NCI-H82 treated with DMSO at 0.1 percent for 48 hours (cell line): ENCODE data around the gene CDC6.

Experiments
- DNase-seq: peaks from one replicate; lab custom pipeline; 2025; ENCODE audit not compliant: unreplicated experiment; lab: John Stamatoyannopoulos, UW

Gene CDC6

DNA sequence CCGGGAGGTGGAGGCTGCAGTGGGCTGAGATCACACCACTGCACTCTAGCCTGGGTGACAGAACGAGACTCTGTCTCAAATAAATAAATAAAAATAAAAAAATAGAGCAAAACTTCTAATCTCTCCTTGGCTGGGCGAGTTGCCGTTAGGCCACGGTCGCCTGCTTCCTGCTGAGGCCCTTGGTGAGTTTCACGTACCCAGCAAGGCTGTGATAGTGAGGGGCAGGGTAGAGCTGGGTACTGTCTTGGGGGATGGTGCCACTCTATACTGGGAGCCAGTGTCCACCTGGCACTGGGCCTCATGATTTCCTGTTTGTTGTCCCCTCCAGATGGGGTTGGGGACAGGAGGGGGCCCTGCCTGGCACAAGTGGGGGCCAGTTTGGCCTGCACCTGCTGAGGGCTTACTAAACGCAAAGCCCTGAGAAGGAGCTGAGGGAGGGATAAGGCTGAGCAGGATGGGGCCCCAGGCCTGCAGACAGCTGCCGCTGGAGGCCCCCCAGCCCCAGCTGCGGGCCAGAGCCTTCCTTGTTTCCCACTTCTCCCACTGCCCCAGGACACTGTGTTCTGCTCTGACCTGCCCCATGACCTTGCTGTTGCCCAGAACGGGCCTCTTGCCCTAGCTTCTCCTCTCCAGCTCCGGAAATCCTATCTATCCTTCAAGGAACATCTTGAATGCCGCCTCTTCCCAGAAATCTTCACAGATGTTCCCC is 51.4 kb downstream of the CDC6 start:
- no peak for DNase-seq

DNA sequence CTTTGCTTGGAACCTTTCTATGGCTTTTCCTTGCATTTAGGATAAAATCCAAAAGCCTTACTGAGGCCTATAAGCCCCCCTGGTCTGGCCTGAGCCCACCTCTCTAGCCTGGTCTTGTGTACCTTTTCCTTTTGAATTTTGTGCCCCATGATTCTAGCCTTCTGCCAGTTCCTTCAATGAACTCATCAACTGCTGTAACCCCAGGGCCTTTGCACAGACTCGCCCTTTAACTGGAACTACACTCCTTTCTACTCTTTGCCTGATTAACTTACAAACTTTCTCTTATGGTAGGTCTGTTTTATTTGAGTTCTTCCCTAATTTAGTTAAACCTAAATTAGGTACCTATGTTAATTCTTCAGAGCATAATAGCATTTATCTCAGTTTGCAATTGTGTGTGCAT is 52.6 kb downstream of the CDC6 start:
- no peak for DNase-seq

DNA sequence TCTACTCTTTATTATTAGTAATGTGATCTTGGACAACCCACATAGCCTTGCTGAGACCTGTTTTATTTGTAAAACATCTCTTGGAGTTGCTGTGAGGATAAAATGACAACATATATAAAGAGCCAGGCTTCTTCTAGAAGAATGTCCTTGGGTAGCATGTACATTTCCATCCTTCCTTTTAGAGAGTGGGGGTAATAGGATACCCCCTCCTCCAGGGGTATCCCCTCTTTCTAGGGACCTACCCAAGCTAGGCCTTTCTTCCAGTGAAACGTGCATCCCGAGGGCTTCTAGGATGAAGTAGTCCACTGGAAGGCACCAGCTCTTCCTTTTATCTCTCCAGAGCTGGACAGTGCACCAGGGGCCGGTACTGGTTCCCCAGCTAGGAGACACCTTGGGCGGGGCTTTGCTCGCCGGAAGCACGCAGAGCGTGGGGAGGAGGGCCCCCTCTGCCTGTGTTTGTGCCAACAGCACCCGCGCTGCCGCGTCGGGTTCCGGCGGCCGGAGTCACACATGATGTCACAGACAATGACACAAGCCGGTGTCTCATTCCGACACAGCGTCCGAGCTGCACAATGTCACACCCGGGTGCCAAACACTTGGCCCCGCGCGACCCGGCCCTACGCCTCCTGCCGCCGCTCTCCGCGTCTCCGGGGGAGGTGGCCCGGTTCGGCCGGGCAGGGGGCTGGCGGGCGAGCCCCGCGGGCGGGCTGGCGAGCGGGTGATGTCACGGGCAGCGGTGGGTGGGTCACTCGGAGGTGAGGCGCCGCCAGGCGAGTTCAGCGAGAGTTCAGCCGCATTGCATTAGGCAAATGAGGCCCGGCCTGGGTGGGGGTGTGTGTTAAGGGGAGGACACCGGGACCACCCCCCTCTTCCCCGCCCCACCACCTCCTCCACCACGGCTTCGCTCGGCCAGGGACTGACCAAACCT is 53.5 kb downstream of the CDC6 start:
- peak; percentile 77 for DNase-seq

DNA sequence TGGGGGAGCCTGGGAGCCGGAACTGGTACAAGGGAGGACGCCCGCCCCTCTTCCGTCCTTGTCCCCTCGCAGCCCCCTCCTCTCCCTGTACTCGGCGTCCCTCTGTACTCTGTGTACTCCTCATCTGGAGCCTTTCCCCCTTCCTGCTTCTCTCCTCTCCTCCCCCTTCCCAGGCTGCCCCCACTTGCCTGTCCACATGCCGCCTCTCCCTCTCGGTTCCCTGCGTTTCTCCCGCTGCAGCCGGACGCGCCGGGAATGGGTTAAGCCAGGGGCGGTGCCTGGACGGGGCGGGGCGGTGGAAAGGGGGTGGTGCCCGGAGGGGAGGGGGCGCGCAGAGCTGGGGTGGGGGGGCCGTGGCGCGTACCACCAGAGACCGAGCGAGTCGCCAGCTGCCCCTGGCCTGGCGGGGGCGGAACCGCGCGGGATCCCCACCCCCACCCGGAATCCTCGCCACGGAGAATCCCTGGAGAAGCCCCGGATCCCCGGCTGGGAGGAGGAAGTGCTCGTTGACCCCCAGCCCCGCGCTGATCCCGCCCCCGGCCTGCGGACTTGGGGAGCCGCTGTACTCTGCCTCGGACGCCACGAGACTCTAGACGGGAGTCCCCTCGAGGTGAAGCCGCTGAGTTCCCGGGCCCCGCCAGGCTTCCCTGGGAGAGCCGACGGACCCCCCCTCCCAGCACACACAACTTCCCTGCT is 54.3 kb downstream of the CDC6 start:
- DNase-seq = peak; percentile 77

DNA sequence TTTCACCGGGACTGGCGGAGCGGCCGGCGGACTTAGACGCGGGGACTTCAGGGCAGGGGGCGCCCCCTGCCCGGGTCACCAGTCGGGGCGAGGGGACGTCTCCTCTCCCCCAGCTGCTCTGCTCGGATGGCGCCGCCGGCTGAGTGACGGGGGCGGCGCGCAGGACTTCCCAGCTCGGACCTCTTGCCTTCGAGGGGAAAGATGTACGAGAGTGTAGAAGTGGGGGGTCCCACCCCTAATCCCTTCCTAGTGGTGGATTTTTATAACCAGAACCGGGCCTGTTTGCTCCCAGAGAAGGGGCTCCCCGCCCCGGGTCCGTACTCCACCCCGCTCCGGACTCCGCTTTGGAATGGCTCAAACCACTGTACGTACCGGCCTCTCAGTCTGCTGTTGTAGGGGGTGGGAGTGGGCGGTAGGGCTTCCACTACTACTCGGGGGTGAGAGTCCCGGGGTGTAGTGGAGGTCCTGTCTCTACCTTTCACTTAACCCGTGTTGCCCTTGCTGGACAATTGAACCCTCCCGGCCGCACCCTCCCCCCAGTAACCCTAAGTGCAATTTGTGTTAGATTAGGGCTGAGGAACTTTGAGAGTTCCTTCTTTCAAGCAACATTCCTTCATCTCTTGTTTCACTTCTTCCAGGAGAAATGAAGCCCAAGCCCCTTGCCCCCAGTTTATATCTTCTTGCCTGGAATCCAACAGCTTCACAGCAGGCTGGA is 55.0 kb downstream of the CDC6 start:
- DNase-seq = no peak

DNA sequence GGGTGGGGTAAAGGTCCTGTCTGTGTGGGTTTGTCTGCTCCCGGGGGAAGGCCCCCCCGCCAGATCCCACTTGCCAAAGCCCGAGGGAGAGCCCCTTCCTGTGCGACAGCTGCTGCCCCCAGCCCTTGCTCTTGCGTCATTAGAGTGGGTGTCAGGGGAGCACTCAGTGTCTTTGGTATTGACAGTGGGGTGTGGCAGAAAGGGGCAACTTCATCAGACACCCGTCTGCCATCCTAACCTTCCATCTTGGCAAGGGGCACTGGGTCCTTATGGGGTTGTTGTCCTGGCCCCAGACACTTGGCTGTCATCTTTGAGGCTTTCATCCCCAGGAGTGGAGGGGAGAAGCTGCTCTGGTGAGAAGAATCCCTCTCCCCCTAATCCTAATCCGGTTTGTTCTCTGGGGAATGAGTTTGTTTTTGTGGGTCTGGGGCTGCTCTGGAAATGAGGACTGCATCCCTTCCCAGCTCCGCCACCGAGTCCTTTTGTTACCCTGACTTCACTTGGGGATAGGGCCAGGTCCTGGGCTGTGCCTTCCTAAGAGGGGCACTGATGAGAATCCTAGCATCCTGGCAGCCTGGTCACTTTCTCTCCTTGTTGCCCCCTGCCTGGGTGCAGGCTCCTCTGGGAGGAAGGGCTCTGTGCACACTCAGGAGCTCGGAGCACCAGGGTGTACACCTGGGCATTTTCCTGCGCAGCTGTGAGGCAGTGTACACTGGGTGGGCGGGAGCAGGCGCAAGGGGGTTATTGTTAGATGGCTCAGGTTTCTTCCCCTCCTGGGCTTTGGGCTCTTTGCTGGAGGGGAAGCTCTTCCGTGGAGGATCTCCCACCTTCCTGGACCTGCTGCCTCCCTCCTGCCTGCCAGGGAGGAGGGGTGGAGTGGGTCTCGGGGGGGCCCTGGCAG is 55.8 kb downstream of the CDC6 start:
- peak; percentile 77 for DNase-seq

DNA sequence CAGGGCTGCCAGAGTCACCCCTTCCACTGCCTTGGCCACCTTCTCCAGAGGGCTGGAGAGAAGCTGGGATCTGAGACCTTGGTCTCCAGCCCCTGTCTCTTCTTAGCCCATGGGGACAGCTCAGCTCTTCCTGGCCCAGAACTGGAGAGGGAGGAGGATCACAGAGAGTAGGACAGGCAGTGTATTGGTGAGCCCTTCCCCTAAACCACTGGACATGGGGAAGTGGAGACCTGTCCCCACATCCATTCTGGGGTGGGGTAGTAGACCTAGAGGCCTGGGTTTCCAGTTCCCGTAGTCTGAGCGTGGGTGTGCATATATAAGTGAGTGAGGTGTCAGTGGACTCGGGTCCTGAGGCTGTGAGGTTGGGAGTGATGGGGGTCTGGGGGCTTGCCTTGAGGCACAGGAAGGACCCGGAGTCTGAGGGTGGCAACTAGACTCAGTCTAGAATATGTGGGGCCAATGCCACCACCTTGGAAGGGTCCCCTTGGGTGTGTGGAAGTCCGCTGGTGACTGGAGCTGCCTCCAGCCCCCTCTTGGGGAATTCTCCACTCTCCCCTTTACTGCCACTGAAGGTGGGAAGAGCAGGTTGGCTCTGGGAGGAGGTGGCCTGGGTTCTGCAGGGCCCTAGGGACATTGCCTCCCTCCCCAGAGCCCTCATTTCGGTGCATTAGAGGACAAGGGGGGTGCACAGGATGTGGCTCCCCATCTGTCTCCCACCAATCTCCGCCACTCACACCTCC is 56.9 kb downstream of the CDC6 start:
- DNase-seq = no peak

DNA sequence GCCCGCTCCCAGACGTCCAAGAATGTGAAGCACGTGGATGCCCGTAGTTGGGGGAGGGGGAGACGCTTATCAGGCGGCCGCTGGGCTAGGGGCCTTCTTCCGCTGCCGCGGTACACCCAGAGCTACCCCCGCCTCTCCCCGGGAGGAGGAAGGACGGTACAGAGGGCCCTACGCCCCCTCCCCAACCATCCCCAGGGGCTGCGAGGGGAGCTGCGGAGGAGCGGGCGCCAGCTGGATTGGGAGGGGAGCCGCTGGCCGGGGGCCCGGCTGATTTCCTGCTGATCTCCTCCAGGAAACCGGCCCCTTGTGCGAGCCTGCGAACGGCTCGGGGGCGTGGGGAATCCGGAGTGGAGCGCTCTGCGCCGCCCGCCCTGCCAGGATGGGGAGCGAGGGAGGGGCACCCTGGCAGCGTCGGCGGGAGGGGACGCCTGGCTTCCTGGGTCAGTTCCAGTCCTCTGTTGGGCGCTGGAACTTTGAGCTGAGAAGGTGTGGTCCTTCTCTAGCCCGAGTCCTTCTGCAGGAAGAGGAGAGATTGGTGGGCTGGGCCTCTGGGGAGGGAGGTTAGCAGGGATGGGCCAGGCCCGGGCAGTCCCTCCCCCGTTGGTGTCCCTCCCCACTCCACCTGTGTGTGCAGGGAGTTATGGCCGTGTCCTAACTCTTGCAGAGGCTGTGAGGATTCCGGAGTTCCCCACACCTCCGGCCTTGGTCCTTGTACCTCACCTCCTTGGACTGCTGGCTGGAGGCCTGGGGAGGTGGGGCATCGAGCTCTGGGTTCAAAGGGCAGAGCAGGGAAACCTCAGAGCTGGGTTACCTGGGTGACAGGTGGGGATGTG is 57.7 kb downstream of the CDC6 start:
- no peak for DNase-seq

DNA sequence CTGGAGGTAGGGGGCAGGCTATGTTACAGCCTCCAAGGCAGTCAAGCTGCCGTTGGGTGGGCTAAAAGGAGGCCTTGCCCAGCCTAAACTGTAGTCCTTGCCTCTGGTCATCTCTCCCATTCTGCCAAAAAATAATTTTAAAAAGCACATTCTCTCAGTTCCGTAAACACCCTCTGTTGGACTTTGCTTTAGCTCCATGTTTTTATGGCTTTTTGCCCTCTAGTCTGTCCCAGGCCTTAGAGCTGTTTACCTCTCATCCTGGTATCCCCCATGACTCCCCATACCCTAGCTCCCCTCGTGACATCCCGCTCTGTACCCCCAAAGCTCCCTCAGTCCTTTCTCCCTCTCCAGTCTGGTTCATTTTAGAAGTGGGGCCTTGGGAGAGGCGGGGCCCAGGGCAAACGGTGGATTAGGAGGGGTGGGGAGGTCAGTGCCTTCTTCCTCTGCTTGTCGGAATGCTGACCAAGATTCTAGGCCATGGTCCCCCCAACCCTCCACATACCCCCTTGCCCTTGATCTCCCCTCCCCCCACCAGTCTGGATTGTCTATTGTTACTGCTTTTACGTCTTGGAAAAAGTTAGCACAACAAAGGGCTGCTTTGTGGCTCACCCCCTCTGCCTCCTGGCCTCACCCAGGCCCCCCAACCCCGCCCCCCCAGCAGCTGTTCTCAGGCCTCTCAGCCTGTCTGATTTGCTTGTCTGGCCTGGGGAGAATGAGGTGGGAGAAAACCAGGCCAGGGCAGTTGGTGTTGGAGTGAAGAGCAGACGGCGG is 58.5 kb downstream of the CDC6 start:
- DNase-seq = no peak

DNA sequence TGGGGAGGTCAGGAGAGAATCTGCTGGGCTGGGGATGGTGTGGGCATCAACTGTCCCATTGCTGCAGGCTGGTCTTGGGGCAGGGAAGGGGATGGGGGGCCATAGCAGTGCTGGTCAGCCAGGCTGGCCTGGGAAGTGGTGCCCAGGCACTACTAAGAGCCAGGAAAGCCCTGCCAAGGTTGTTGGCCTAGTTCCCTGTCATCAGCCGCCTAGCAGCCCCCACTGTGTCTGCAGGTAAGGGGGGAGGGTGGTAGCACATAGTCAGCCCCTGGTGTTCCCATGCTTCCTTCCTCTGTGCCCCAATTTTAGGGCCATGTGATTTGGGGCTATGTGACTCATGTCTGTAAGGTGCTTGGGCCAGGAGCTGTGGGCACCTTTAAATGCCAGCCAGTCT is 59.1 kb downstream of the CDC6 start:
- DNase-seq = no peak

DNA sequence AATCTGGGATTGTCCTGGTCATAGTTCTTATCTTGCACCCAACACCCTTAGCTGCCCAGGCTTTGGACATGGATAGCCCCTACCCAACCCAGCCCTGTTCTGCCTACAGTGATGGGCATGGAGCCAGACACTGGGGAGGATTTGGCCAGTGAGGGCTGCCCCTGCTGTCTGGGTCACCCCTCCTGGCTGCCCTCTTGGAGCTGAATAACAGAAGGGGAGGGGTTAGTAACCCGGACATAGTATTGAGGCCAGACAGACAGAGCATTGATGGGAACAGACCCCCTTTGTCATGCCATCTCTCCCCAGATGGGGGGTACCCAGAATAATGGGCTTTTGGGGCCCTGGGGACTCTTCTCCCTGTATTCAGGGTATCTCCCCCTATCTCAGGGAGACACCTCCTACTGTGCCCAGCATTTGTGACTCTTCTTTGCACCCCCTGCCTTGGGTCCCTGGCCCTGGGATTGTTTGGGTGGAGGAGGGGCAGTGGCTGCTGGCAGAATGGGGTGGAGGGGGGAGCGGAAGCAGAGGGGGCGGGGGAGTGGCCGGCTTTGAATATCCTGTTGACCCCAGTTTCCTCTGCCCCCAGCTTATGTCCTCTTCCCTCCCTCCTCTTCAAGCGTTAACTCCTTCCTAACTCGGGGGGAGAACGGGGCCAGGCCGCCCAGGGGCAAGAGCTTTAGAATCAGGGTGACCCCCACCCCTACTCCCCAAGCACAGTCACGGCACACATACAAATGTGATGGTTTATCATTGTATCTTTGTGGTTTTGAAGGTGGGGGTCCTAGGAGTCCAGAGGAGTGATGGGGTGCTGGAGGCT is 59.8 kb downstream of the CDC6 start:
- DNase-seq = no peak

DNA sequence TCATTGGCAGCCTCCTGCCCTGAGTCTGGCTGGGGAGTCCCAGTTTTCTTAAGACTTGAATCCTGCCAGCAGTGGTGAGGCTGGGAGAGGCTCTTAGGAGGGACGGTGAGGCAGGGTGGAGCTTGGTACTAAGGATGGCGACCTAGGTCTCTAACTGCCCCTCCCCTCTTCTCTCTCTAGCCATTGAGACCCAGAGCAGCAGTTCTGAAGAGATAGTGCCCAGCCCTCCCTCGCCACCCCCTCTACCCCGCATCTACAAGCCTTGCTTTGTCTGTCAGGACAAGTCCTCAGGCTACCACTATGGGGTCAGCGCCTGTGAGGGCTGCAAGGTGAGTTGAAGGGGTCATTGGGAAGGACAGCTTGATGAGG is 60.4 kb downstream of the CDC6 start:
- no peak for DNase-seq

DNA sequence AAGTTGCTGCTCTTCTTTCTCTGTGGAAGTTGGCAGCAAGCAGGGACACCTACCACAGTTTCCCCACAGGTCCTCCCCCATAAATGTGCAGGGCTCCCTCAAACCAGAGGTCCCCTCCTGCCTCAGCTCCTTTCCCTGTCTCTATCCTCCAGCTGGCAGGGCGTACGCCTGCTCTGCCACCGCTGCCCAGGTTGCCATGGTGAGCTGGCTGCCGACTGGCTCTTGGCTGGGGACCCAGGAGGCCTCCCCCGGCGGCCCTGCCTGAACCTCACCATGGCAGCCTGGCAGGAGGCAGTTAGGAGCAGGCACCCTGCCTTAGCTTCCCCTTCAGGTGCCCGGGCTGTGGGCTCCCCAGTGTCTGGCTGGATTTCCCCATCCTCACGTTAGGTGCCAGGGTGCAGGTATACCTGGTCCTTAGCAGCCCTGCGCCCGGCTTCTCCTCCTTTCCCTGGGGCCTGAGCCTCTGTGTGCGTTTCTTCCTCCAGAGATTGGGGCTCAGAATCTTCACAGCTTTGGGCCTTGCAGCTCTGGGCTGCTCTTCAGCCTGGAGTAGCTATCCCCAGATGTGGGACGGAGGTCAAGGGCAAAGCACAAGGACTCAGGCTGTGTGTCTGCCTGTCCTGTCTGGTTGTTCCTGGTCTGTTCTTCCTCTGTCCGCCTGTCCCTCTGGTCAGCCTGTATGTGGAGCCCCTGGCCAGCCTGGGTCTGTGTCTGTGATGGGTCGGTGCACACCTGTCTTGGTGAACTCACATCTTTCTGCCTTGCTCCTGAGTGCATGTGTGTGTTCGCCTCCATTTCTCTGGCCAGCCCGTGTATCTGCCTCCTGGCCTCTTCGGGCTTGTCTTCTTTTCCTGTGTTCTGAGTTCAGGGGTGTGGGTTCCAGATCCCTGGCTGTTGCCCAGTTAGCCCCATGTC is 61.1 kb downstream of the CDC6 start:
- no peak for DNase-seq

DNA sequence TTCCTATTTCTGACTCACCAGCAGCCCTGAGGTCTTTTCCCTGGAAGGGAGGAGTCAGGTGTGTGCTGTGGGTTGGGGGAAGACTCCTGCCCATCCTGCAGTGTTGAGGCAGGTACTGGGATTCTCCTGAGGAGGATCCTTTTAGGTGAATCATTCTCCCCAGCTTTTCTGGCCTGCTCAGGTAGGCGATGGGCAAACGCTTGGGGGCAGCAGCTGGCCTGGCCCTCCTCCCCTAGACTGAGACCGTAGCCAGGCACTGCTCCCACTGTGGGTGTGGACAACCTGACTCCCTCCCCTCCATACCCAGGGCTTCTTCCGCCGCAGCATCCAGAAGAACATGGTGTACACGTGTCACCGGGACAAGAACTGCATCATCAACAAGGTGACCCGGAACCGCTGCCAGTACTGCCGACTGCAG is 61.8 kb downstream of the CDC6 start:
- no peak for DNase-seq

DNA sequence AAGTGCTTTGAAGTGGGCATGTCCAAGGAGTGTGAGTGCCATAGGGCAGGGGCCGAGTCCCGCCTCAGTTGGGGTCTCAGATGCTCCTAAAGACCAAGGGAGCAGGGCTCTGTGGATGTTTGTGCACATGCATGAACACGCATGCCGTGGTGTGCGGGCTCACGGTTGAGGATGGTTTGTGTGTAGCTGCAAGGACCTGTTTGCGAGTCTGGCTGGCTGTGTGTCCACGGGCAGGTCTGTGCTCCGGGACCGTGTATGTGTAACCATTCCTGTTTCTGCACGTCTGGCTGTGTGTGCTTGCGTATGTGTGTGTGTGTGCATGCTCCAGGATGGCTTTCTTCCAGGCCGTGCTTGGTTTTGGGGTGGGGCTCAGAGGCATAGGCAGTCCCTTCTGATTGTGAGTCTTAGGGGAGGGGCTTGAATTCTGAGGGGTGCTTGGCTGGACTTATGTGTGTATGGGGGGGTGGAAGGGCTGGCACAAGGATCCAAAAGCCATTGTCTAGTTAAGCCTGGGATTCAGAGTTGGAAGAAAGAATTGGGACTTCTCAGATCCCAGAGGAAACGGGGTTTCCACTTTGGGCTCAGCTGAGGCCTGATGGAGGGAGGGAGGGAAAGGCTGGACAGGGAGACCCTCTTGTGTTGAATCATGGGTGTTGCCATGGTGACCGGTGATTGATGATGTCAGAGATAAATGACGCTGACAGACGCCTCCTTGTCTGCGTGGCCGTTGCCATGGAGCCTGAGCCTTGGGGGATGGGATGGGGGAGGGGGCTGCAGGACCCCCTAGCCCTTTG is 62.4 kb downstream of the CDC6 start:
- peak; percentile 68 for DNase-seq
